ENCODE results near the gene THRB. TPM values are rescaled to one million over a fixed set of nuclear protein-coding genes. Genes with fewer than 3 reads are reported as not detected.

The THRB gene
- total RNA-seq, 1 experiment from 2014 or later, result 9.7 TPM

- no peak overlapping the region for H3K4me2 ChIP-seq
- no peak overlapping the region for H2AFZ ChIP-seq
- 0 out of 2 replicates have a peak, but pooled peaks cover 6% of the 10 kb centered on the region for H3K79me2 ChIP-seq (ENCODE audit: low read depth)
- H3K9me2 ChIP-seq (ENCODE audit: insufficient read depth), result no peaks in the 10 kb centered on the region; the same call in 1 of the 2 replicates
- no TSS peak for BruUV-seq (replicated peaks)
- intact Hi-C loops (cut with micrococcal nuclease; ENCODE audit: unreplicated experiment), result no loop called here
- no peak for TF ChIP-seq EZH2 (IDR thresholded peaks at IDR 0.05; ENCODE audit: low read depth)
- no peak for TF ChIP-seq CTCF (conservative IDR thresholded peaks at IDR 0.05)
- CTCF ChIA-PET, result no interaction called here
- H4K20me1 ChIP-seq (ENCODE audit: insufficient read depth), result no peaks in the 10 kb centered on the region
- peaks cover 22% of the 10 kb centered on the region for H3K4me1 ChIP-seq (replicated peaks; ENCODE audit: insufficient read depth)
- H3K27me3 ChIP-seq (ENCODE audit: insufficient read depth, low read depth), result no peaks in the 10 kb centered on the region
- DNase-seq, result no peak
- H3K9me3 ChIP-seq (ENCODE audit: insufficient read depth, low read depth), result no peaks in the 10 kb centered on the region; the same call in 1 of the 2 replicates
- H3K36me3 ChIP-seq (ENCODE audit: low read depth), result no peaks in the 10 kb centered on the region
- H3K4me3 ChIP-seq, result no peak overlapping the region
- H3F3A ChIP-seq (ENCODE audit: insufficient read depth, low read depth), result peaks cover 10% of the 10 kb centered on the region; the same call in 1 of the 2 replicates
- no peak overlapping the region for H3K27ac ChIP-seq
- POLR2A ChIA-PET (ENCODE audit: unreplicated experiment), result no interaction called here
Observed at GRCh38 chr3:24344784-24345439, 149.7 kb downstream of the THRB start.

DNA sequence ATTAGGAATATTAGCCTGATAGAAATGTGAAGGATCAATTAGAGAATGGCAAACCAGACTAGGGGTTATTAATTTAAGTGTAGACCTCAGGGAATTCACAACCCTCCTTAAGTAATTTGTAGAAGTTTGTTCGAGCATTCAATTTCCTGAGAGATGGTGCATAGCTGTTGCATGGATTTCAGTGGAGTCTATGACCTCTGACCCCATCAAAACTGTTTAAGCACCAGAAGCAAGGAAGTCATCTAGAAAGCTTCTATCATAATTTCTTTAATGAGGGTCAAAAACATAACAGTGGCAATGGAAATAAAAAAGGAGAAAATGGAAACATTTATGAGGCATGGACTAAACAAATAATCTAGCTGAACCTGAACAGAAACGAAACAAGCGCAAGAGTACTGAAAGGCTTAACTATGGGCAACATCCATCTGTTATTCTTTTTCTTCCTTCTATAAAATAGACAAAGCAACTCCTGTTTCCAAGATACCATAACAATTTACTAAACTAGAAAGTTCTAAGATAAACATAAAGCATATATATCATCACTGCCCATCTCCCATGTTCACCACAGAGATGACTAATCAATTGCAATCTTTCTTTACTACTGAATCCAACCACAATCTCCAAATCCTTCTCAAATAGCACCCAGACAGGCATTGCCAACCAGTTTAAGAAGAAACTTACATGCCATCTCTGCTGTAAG is 151.4 kb downstream of the THRB start:
- Histone ChIP-seq H2AFZ (no peak overlapping the region), H4K20me1 (ENCODE audit: insufficient read depth) (no peaks in the 10 kb centered on the region), H3K27ac (no peak overlapping the region), H3K79me2 (ENCODE audit: low read depth) (0 out of 2 replicates have a peak, but pooled peaks cover 6% of the 10 kb centered on the region), H3K27me3 (ENCODE audit: insufficient read depth, low read depth) (no peaks in the 10 kb centered on the region), H3K9me2 (ENCODE audit: insufficient read depth) (no peaks in the 10 kb centered on the region; the same call in 1 of the 2 replicates), H3F3A (ENCODE audit: insufficient read depth, low read depth) (peaks cover 10% of the 10 kb centered on the region; the same call in 1 of the 2 replicates), H3K36me3 (ENCODE audit: low read depth) (no peaks in the 10 kb centered on the region), H3K9me3 (ENCODE audit: insufficient read depth, low read depth) (no peaks in the 10 kb centered on the region; the same call in 1 of the 2 replicates), H3K4me1 (replicated peaks; ENCODE audit: insufficient read depth) (peaks cover 22% of the 10 kb centered on the region), H3K4me2 (0 out of 2 replicates have a peak overlapping the region, but pooled peaks have one; percentile 12), H3K4me3 (no peak overlapping the region)
- TF ChIP-seq CTCF (conservative IDR thresholded peaks at IDR 0.05), result no peak
- no peak for TF ChIP-seq EZH2 (IDR thresholded peaks at IDR 0.05; ENCODE audit: low read depth)
- peak; percentile 10 to 75 for DNase-seq
- ChIA-PET POLR2A (ENCODE audit: unreplicated experiment) (interaction anchor here (0.6 kb wide), 4 partner anchors 187 to 682 kb away, joined by 4 to 7 read pairs (median 6); no protein-coding TSS in a partner anchor), CTCF (no interaction called here)
- BruUV-seq (replicated peaks), result no TSS peak
- intact Hi-C loops (cut with micrococcal nuclease; ENCODE audit: unreplicated experiment), result no loop called here

DNA sequence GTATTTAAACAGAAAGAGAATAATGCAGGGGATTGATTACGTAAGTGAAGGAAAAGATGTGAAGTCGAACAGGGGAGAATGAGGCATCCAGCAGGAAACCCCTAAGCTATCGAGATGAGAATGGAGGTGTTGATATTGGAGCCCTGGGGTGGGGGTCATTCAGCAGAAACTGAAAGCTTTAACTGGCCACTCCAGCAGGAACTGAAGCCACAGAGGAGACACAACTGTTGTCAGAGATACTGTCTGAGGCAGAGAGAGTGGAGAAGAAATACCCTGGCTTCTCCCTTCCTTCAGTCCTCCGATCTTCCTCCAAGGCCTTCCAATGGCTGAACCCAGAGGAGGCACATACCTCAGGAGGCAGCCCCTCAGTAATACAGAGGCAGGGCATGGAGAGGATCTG is 152.4 kb downstream of the THRB start:
- H3F3A ChIP-seq (ENCODE audit: insufficient read depth, low read depth), result peaks cover 10% of the 10 kb centered on the region; the same call in 1 of the 2 replicates
- BruUV-seq (replicated peaks), result no TSS peak
- no peak overlapping the region for H3K4me2 ChIP-seq
- ChIA-PET POLR2A (ENCODE audit: unreplicated experiment) (no interaction called here), CTCF (no interaction called here)
- DNase-seq, result no peak
- peaks cover 22% of the 10 kb centered on the region for H3K4me1 ChIP-seq (replicated peaks; ENCODE audit: insufficient read depth)
- no peak overlapping the region for H2AFZ ChIP-seq
- H3K36me3 ChIP-seq (ENCODE audit: low read depth), result no peaks in the 10 kb centered on the region
- 0 out of 2 replicates have a peak, but pooled peaks cover 6% of the 10 kb centered on the region for H3K79me2 ChIP-seq (ENCODE audit: low read depth)
- H3K9me3 ChIP-seq (ENCODE audit: insufficient read depth, low read depth), result no peaks in the 10 kb centered on the region; the same call in 1 of the 2 replicates
- no peaks in the 10 kb centered on the region; the same call in 1 of the 2 replicates for H3K9me2 ChIP-seq (ENCODE audit: insufficient read depth)
- no peak overlapping the region for H3K27ac ChIP-seq
- TF ChIP-seq EZH2 (IDR thresholded peaks at IDR 0.05; ENCODE audit: low read depth), result no peak
- no peak for TF ChIP-seq CTCF (conservative IDR thresholded peaks at IDR 0.05)
- H3K4me3 ChIP-seq, result no peak overlapping the region
- intact Hi-C loops (cut with micrococcal nuclease; ENCODE audit: unreplicated experiment), result no loop called here
- no peaks in the 10 kb centered on the region for H4K20me1 ChIP-seq (ENCODE audit: insufficient read depth)
- H3K27me3 ChIP-seq (ENCODE audit: insufficient read depth, low read depth), result no peaks in the 10 kb centered on the region
